Measurements from ENCODE around the gene GYG2.

- TF ChIP-seq POLR2A (IDR thresholded peaks at IDR 0.05) = no peak
- TF ChIP-seq CTCF (IDR thresholded peaks at IDR 0.05) = no peak
- no peak for TF ChIP-seq EP300 (IDR thresholded peaks at IDR 0.05; ENCODE audit: low read depth)
- no peak for TF ChIP-seq POLR2AphosphoS5 (IDR thresholded peaks at IDR 0.05)
These were observed 928 bp downstream of the GYG2 start for GRCh38 chrX:2829469-2830246.

All from transverse colon (tissue), 4 donors.